Tongue (tissue), 2 donors: ENCODE measurements around the gene PYY. TPM values are rescaled to one million over a fixed set of nuclear protein-coding genes. Genes with fewer than 3 reads are reported as not detected.
"Not testable (repeated sequence)": the region's sequence is repeated elsewhere in the genome, so short reads cannot be mapped to it uniquely, and the experiment has no call there.

Experiments used
- DNase-seq: peaks from one replicate; pipeline ENCODE4 v3.0.0-alpha.2; 2015
- total RNA-seq: library from RNA; depleted of rRNA; stranded (reverse); fragments of >200 nt; gene quantifications from one replicate; pipeline ENCODE4 v1.2.3, GENCODE V29; 2014

PYY gene
- total RNA-seq, result not detected

GRCh38 chr17:43953746-43954145 is at the start of gene PYY:
TSS of gene PYY (minus strand) at chr17:43953940. CDS start at chr17:43953483, 457 bp downstream.
- DNase-seq, result no peak

DNA sequence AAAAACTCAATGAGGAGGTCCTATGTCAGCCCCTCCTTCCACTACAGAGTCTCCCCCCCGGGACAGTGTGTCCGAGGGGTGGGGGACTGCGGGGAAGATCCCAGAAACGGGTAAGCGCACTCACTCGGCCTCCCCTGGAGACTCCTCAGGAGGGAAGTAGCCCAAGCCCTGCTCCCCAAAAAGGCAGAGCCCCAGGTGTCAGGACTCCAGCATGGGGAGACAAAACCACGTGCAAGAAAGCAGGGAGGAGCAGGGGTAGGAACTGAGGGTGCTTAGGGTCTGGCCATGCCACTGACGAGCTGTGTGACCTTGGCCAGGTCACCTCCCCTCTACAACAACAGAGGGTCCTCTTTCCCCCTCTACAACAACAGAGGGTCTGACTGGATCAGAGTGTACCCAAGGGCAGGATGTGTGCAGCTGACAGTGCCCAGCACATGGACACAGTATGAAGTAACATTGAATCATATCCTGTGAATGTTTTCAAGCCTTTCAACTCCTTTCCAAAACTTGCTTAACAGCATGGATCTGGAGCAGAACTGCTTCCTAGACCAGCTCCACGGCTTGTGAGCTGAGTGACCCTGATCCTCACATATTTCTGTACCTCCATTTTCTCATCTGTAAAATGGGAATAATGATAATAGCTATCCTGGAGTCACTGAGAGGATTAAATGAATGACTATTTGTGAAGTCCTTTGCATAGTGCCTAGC is 48.6 kb upstream of the PYY start:
- no peak for DNase-seq

GRCh38 chr17:44001461-44001920 is 47.8 kb upstream of the PYY start:
- no peak for DNase-seq

DNA sequence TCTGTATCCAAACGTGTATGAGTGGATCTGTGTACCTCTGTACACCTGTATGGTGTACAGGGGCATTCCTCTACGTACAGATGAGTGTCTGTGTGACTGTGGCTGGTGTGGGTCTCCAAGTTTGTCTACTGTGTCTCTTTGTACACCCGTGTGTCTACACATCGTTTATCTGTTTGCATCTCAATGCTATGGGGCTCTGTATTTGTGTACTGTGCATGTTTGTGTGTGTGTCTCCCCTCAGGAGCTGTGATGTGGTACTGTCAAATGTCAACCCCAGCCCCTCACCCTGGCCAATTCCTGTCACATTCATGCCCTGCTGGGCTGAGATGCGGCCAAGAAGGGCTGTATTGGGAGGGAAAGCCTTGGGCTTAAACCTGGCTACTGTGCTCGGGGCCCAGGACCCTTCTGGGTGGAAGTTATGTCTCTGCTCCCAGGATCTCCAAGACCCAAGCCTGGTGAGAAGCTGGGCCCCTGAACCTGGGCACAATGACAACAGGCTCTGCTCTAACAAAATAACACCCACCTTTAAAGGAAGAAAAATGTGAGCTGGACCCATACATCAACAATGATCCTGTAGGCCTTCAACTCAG is 47.2 kb upstream of the PYY start:
- DNase-seq, result no peak

DNA sequence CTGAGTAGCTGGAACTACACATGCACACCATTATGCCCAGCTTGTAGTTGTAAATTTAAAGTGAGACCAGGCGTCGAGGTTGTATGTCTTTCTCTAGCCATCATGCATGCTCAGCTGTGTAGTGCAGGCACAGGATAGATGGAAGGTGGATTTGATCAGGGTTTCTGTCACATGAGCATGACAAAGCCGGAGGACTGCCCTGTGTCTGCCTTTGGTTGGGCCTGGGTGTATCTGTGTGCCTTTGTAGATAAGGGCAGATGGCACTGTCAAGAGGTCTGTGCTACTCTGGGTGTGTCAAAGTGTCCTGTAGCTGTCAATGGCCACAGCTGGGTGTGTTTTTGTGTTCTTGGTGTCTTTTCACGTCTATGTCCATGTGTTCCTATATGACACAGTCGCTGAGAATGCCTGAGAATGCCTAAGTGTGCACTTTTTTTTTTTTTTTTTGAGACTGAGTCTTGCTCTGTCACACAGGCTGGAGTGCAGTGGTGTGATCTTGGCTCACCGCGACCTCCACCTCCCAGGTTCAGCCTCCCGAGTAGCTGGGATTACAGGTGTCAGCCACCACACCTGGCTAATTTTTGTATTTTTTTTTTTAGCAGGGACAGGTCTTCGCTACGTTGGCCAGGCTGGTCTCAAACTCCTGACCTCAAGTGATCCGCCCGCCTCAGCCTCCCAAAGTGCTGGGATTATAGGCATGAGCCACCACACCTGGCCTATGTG is 46.6 kb upstream of the PYY start:
- DNase-seq, result no peak

GRCh38 chr17:43999024-43999423 is 45.3 kb upstream of the PYY start:
- DNase-seq, result no peak

DNA sequence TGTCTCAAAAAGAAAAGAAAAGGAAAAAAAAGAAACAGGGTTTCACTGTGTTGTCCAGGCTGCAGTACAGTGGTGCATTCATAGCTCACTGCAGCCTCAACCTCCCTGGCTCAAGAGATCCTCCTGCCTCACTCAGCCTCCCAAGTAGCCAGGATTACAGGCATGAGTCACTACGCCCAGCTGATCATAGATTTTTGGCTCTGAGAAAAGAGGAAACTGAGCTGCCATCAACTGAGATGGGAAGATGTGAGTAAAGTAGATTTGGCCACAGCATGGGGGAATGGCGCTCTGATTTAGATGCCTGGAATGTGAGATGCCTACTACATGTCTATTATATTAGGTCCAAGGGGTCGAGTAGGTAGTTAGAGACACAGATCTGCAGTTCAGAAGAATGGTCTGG is 44.8 kb upstream of the PYY start:
- DNase-seq, result no peak

DNA sequence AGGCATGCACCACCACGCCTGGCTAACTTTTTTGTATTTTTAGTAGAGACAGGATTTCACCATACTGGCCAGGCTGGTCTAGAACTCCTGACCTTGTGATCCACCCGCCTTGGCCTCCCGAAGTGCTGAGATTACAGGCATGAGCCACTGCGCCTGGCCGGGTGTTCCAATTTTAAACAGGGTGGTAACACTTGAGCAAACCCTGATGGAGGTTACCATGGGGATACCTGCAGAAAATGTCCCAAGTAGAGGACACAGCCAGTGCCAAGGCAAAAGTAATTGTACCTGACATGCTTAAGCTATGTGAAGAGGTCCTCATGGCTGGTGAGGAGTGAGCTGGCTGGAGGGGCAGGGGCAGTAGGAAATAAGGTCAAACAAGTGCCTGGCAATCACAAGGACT is 43.4 kb upstream of the PYY start:
- DNase-seq, result not testable (repeated sequence)

GRCh38 chr17:43995150-43995471 is 41.4 kb upstream of the PYY start:
- no peak for DNase-seq

DNA sequence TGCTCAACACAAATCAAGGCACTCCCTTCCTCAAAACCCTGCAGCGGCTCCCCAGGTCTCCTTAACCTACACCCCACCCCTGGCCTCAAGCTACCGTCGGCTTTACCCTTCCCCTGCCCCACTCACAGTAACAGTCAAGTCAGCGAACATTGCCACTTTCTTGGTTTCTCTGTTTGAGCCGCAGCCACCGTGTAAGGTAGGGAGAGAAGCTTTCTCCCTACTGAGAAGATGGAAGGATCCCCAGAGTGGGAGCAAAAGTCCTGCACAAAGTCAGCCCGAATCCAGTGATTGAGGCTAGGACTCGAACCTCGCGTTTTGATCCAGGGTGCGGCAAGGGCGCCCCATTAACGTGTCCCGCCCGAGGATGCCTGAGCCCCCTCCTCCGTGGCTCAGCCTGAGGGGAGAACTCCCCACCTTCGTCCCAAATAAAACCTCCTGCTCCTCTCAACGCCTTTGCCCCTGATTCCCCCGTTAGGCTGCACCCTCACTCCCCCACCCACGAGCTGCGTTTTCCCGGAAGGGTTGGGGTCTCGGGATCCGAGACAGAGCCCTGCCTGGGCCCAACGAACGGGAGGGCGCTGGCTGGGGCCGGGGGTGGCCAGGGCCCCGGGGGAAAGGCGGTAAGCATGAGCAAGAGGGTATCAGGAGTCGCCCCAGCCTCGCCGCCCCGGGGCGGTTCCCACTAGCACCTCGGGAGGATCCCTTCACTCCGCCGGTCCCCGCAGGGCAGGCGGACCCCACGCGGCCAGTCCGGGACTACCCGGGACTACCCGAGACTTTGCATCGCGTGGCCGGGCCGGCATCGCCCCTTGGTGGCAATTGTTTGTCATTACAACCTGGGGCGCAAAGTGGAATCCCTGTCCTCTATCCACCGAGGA is 40.8 kb upstream of the PYY start:
- peak; percentile 61 for DNase-seq

DNA sequence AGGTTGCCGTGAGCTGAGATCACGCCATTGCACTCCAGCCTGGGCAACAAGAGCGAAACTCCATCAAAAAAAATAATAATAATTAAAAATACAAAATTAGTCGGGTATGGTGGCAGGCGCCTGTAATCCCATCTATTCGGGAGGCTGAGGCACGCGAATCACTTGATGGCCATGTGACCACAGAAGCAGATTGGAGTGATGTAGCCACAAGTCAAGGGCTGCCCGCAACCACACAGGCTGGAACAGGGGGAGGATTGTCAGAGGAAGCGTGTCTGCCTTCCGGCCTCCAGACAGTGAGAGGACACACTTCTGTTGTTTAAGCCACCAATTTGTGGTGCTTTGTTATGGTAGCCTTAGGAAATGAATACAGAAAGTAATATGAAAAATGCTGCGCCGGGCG is 38.9 kb upstream of the PYY start:
- no peak for DNase-seq

GRCh38 chr17:43988301-43988700 is 34.6 kb upstream of the PYY start:
- no peak for DNase-seq

GRCh38 chr17:43987131-43988021 is 33.6 kb upstream of the PYY start:
- DNase-seq, result no peak

DNA sequence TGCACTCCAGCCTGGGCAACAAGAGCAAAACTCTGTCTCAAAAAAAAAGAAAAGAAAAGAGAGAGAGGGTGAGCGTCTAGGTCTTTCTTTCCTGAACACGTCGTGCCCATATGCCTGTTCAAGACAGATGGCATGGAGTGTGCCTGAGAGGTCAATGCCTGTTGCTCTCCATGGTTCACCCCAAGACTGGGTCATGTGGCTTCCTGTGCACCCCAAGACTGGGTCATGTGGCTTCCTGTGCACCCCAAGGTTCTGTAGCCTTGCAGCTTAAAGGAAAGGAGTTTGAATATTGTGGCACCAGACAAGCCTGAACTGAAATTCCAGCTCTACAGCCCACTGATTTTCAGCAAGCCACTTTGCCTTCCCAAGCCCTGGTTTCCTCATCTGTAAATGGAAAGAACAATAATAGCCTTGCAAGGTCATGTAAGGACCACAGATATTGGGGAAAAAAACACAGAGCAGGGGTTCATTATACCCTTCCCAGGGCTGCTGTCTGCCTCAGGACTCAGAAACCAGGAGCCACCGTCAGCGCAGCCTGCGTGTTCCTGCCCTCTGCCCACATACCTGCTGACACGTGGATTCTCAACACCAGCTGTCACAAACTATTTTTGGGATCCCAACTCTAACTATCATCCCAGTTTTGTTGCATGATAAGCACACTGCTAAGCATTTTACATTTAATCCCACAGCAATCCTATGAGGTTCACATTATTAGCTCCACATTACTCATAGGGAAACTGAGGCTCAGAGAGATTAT is 32.7 kb upstream of the PYY start:
- no peak for DNase-seq

- DNase-seq, result no peak
Observed at GRCh38 chr17:43984521-43984920, 30.8 kb upstream of the PYY start.

- DNase-seq, result no peak
Observed at GRCh38 chr17:43983515-43984411, 30.0 kb upstream of the PYY start.

- DNase-seq, result no peak
Observed at GRCh38 chr17:43983196-43983514, 29.4 kb upstream of the PYY start.

- no peak for DNase-seq
Observed at GRCh38 chr17:43982171-43982570, 28.4 kb upstream of the PYY start.

- DNase-seq, result no peak
Observed at GRCh38 chr17:43979671-43980070, 25.9 kb upstream of the PYY start.

GRCh38 chr17:43979011-43979410 is 25.3 kb upstream of the PYY start:
- no peak for DNase-seq
